HG03025 (cell line): ENCODE measurements around the gene NOSIP.
A peak's percentile ranks its signal among the peaks of the same experiment; 100 is the strongest.
"Not testable (repeated sequence)": the region's sequence is repeated elsewhere in the genome, so short reads cannot be mapped to it uniquely, and the experiment has no call there.

Experiments
- ATAC-seq: cut with Tn5 transposase; IDR thresholded peaks from one replicate; pipeline ENCODE4 v1.9.1; 2021; ENCODE audit warnings: mild to moderate bottlenecking, moderate library complexity; ENCODE audit not compliant: unreplicated experiment, low FRiP score

NOSIP gene

GRCh38 chr19:49580264-49581006, at the start of gene NOSIP:
Gene NOSIP, minus strand, starts transcription at chr19:49580556. Its CDS starts 19,865 bp downstream, at chr19:49560691.
- ATAC-seq = peak; percentile 76

GRCh38 chr19:49629659-49630058, 49.3 kb upstream of the NOSIP start:
- ATAC-seq = no peak

GRCh38 chr19:49626226-49626625, 45.9 kb upstream of the NOSIP start:
- ATAC-seq = no peak

- no peak for ATAC-seq
Measured at GRCh38 chr19:49624967-49625910, 44.9 kb upstream of the NOSIP start.

- not testable (repeated sequence) for ATAC-seq
Measured at GRCh38 chr19:49617860-49618259, 37.5 kb upstream of the NOSIP start.

- ATAC-seq = no peak
Measured at GRCh38 chr19:49616945-49617344, 36.6 kb upstream of the NOSIP start.

- no peak for ATAC-seq
Measured at GRCh38 chr19:49616532-49616931, 36.2 kb upstream of the NOSIP start.

GRCh38 chr19:49615861-49616260, 35.5 kb upstream of the NOSIP start:
- ATAC-seq = no peak

- ATAC-seq = no peak
Measured at GRCh38 chr19:49614096-49614833, 33.9 kb upstream of the NOSIP start.

- ATAC-seq = no peak
Measured at GRCh38 chr19:49613374-49613773, 33.0 kb upstream of the NOSIP start.

- no peak for ATAC-seq
Measured at GRCh38 chr19:49609499-49610092, 29.2 kb upstream of the NOSIP start.

- ATAC-seq = no peak
Measured at GRCh38 chr19:49605605-49606004, 25.2 kb upstream of the NOSIP start.

- ATAC-seq = no peak
Measured at GRCh38 chr19:49602806-49603205, 22.4 kb upstream of the NOSIP start.

- no peak for ATAC-seq
Measured at GRCh38 chr19:49601482-49602038, 21.2 kb upstream of the NOSIP start.

- no peak for ATAC-seq
Measured at GRCh38 chr19:49599378-49600295, 19.3 kb upstream of the NOSIP start.

- ATAC-seq = no peak
Measured at GRCh38 chr19:49597703-49597974, 17.3 kb upstream of the NOSIP start.

GRCh38 chr19:49596954-49597702, 16.8 kb upstream of the NOSIP start:
- ATAC-seq = no peak

- no peak for ATAC-seq
Measured at GRCh38 chr19:49596407-49596806, 16.1 kb upstream of the NOSIP start.
